ENCODE measurements around the gene C8G.

C8G gene

DNA sequence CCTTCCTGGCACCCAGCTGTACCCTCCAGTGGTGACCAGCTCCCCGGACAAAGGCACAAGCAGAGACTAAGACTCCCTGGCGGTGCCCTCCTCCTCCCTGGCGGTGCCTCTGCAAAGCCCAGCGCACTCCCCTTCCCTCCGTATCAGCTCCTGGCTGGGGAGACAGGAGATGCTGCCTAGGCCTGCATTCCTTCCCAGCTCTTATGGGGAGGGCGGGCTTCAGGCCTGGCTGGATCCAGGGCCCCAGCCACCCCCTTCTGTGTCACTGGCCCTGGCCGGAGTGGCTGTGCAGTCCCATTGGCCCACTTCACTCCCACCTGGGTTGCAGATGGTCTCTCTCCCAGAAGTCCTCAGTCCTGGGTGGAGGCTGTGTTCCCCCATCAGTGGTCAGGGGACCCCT lies 13.4 kb downstream of the C8G start:
- TF ChIP-seq, protein P1, sequence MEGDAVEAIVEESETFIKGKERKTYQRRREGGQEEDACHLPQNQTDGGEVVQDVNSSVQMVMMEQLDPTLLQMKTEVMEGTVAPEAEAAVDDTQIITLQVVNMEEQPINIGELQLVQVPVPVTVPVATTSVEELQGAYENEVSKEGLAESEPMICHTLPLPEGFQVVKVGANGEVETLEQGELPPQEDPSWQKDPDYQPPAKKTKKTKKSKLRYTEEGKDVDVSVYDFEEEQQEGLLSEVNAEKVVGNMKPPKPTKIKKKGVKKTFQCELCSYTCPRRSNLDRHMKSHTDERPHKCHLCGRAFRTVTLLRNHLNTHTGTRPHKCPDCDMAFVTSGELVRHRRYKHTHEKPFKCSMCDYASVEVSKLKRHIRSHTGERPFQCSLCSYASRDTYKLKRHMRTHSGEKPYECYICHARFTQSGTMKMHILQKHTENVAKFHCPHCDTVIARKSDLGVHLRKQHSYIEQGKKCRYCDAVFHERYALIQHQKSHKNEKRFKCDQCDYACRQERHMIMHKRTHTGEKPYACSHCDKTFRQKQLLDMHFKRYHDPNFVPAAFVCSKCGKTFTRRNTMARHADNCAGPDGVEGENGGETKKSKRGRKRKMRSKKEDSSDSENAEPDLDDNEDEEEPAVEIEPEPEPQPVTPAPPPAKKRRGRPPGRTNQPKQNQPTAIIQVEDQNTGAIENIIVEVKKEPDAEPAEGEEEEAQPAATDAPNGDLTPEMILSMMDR (IDR thresholded peaks at IDR 0.05; ENCODE audit: low read depth, low read length, missing control alignments), result no peak
- no peak for DNase-seq (ENCODE audit: low read depth)

DNA sequence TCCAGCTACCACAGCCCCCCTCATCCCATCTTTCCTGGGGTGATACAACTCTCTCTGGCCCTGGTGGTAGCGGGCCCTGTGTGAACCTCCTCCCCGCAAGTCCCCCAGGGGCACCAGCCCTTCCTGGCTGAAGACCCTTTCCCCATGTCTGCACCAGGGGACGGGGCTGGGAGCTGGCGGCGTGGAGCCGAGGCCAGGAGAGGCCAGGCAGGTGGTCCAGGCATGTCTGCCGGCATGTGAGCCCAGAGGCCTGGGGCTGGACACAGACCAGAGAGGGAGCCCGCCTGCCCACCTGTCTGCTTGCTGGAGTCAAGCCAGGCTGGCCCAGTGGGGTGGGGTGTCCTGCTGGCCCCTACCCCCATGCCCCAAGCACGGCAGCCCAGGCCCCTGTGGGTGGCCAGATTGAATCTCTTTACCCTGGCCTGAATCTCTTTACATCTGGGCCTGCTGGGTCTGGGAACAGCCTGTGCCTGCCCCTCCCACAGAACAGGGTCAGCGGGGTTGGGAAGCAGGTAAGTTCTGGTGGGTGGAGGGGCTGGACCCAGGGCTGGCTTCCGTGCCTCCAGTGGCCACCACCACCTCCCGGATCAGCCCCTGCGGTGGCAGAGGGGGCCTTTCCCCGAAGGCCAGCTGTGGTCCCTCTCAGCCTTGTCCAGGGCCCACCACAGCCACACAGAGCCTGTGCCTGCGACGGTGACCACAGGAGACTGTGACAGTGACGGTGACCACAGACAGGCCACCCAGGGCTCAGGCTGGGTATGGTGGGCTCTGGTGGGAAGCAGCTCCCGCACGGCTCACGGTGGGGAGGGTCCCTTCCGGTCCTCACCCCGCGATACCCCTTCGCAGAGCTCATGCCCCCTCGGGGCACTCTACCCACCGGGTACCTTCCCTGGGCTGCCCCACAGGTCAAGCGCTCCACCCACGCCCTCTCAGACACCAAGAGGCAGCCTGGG lies 14.1 kb downstream of the C8G start:
- DNase-seq (ENCODE audit: low read depth), result no peak
- TF ChIP-seq, protein P1 (IDR thresholded peaks at IDR 0.05; ENCODE audit: low read depth, low read length, missing control alignments), result no peak
- no peak overlapping the region for H3K4me3 ChIP-seq (ENCODE audit: low read depth, low read length)

More for the DNA sequence above, 13.4 kb downstream of the C8G start:
- no peak overlapping the region for H3K4me3 ChIP-seq (ENCODE audit: low read depth, low read length)

DNA sequence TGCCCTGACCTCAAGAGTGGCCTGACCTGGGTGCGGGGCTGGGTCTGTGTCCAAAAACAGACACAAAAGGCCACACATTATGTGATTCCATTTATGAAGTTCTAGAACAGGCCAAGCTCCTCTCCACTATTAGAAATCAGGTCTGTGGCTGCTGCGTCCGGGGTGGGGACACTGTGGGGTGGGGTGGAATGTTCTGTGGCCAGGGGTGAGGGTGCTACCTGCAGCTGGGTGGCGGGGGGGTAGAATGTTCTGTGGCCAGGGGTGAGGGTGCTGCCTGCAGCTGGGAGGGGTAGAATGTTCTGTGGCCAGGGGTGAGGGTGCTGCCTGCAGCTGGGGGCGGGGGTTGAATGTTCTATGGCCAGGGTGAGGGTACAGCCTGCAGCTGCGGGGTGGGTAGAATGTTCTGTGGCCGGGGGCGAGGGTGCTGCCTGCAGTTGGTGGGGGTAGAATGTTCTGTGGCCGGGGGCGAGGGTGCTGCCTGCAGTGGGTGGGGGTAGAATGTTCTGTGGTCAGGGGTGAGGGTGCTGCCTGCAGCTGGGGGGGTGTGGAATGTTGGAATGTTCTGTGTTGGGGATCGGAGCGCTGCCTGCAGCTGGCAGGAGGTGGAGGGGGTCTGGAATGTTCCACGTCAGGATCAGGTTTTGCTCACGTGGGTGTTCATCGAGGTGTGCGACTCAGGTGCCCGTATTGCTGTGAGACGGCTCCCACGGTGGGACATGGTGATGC lies 15.3 kb downstream of the C8G start:
- DNase-seq (ENCODE audit: low read depth), result no peak
- TF ChIP-seq, protein P1 (IDR thresholded peaks at IDR 0.05; ENCODE audit: low read depth, low read length, missing control alignments), result no peak
- no peak overlapping the region for H3K4me3 ChIP-seq (ENCODE audit: low read depth, low read length)

DNA sequence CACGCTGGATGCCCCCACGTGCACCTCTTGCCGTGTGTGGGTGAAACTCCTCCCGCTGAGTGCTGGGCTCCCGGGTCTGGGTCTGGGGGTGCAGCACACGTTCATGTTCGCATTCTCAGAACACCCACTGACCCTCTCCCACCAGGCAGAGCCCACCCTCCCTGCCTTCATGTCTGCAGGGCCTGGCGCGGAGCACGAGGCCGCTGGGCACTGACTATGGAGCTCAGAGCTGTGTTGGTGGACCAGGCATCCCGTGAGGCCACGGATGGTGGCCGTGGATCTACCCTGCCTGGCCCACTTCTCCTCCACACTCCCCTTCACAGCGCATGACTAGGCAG lies 15.9 kb downstream of the C8G start:
- DNase-seq (ENCODE audit: low read depth), result no peak
- H3K4me3 ChIP-seq (ENCODE audit: low read depth, low read length), result no peak overlapping the region
- TF ChIP-seq, protein P1 (IDR thresholded peaks at IDR 0.05; ENCODE audit: low read depth, low read length, missing control alignments), result no peak

DNA sequence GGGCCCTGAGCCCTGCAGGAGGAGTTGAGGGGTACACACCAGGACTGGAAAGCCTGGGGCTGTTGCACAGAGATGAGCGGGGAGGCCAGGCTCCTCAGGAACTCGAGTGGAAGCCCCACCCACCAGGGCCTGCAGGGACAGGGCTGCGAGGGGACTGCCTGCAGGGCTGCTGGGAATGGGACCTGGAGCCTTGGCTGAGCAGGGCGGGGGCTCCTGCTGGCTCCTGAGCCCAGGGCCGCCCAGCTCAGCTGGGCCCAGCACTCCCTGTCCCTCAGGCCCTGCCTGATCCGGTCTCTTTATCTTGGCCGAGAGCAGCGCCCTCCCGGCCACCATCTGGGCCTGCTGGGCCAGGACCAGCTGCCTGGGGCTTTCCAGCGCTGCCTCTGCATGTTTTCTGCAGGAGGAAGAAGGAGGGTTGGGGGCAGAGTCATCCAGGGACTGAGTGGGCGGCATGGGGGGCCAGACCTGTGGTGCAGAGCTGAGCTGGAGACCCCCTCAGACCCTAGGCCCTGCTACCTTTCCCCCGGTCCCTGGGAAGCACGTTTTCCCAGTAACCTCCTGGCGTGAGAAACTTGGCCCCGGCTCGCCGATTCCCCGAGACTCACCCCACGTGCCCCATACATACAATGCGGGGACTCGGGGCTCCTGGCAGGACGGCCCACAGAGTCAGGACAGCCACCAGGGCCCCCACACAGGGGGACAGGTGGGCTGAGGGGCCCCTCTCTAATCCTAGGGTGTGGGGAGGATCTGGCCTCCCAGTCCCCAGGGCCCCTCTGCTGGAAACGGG lies 16.4 kb downstream of the C8G start:
- no peak overlapping the region for H3K4me3 ChIP-seq (ENCODE audit: low read depth, low read length)
- no peak for DNase-seq (ENCODE audit: low read depth)
- TF ChIP-seq, protein P1 (IDR thresholded peaks at IDR 0.05; ENCODE audit: low read depth, low read length, missing control alignments), result no peak

DNA sequence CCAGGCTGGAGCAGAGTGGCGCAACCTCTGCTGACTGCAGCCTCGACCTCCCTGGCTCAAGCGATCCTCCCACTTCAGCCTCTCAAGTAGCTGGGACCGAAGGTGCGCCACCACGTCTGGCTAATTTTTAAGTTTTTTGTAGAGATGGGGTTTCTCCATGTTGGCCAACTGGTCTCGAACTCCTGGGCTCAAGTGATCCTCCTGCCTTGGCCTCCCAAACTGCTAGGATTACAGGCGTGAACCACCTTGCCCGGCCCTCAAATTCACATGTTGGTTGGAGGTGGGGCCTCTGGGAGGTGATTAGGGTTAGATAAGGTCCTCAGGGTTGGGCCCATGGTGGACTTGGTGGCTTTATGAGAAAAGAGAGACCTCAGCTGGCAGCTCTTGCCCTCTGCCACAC lies 17.1 kb downstream of the C8G start:
- TF ChIP-seq, protein P1 (IDR thresholded peaks at IDR 0.05; ENCODE audit: low read depth, low read length, missing control alignments), result no peak
- DNase-seq (ENCODE audit: low read depth), result no peak
- no peak overlapping the region for H3K4me3 ChIP-seq (ENCODE audit: low read depth, low read length)
